ENCODE data around the gene TCAF1.
"Not testable (repeated sequence)": the region's sequence is repeated elsewhere in the genome, so short reads cannot be mapped to it uniquely, and the experiment has no call there.

DNA sequence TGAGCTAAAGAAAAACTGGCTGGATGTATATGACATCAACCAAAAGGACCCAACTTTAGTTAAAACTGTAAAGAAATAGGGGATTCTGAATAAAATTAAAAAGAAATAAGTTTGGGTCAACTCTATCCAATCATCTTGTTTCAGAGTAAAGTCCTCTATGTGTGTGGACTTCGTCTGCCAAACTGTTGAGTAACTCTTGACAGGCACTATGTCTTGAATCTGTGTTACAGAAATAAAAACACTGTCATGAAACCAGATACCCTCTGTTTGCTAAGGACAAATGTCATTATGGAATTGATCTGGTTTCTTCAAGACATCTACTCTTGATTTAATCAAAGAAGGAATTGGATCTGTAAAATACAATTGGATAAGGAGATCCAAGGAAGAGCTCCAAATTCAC is 46.5 kb downstream of the TCAF1 start:
- not testable (repeated sequence) for TF ChIP-seq CTCF (IDR thresholded peaks at IDR 0.05; ENCODE audit: low read depth, low read length, poor library complexity, severe bottlenecking); EZH2phosphoT487 (IDR thresholded peaks at IDR 0.05; ENCODE audit: borderline replicate concordance, low read length)
